Measurements from ENCODE around the gene ASTL. TPM values are rescaled to one million over a fixed set of nuclear protein-coding genes. Genes with fewer than 3 reads are reported as not detected.

Gene ASTL
- total RNA-seq, 1 donor from 2014 or later = not detected

- no peaks in the 10 kb centered on the region for H3K27me3 ChIP-seq
- H3K9me3 ChIP-seq = no peaks in the 10 kb centered on the region
- H3K27ac ChIP-seq = no peak overlapping the region
- H3K36me3 ChIP-seq = no peaks in the 10 kb centered on the region
- peak; percentile 50 for DNase-seq
- H3K4me1 ChIP-seq = peaks cover 17% of the 10 kb centered on the region
- no peak overlapping the region for H3K4me3 ChIP-seq
- no peak for TF ChIP-seq CTCF (IDR thresholded peaks at IDR 0.05)
- ATAC-seq = no peak
- intact Hi-C loops (cut with DNase I) = no loop called here
Observed at GRCh38 chr2:96150007-96150640, 11.8 kb upstream of the ASTL start.

GRCh38 chr2:96148410-96149217, 10.3 kb upstream of the ASTL start:
- TF ChIP-seq CTCF (IDR thresholded peaks at IDR 0.05) = no peak
- H3K27me3 ChIP-seq = peaks cover under 1% of the 10 kb centered on the region
- DNase-seq (peak; percentile 84), ATAC-seq (peak; percentile 38)
- H3K4me3 ChIP-seq = no peak overlapping the region
- no peaks in the 10 kb centered on the region for H3K9me3 ChIP-seq
- H3K27ac ChIP-seq = no peak overlapping the region
- intact Hi-C loops (cut with DNase I) = no loop called here
- peaks cover 27% of the 10 kb centered on the region for H3K4me1 ChIP-seq
- H3K36me3 ChIP-seq = no peaks in the 10 kb centered on the region

- Histone ChIP-seq H3K4me1 (peaks cover 27% of the 10 kb centered on the region), H3K4me3 (no peak overlapping the region), H3K9me3 (no peaks in the 10 kb centered on the region), H3K27ac (no peak overlapping the region), H3K27me3 (peaks cover 4% of the 10 kb centered on the region), H3K36me3 (no peaks in the 10 kb centered on the region)
- no peak for ATAC-seq
- intact Hi-C loops (cut with DNase I) = no loop called here
- no peak for TF ChIP-seq CTCF (IDR thresholded peaks at IDR 0.05)
- peak; percentile 51 for DNase-seq
Observed at GRCh38 chr2:96147593-96148201, 9.4 kb upstream of the ASTL start.

- no peaks in the 10 kb centered on the region for H3K36me3 ChIP-seq
Observed at GRCh38 chr2:96146881-96147592, 8.7 kb upstream of the ASTL start.

More at GRCh38 chr2:96146881-96147592, 8.7 kb upstream of the ASTL start:
- intact Hi-C loops (cut with DNase I) = no loop called here
- Histone ChIP-seq H3K4me1 (peaks cover 27% of the 10 kb centered on the region), H3K27ac (peak overlapping the region; percentile 63), H3K4me3 (no peak overlapping the region), H3K9me3 (no peaks in the 10 kb centered on the region), H3K27me3 (peaks cover 4% of the 10 kb centered on the region)
- ATAC-seq (no peak), DNase-seq (peak; percentile 56)
- no peak for TF ChIP-seq CTCF (IDR thresholded peaks at IDR 0.05)
